Fibroblast of villous mesenchyme (primary cell): Measurements from ENCODE around the gene OR51L1. TPM values are rescaled to one million over a fixed set of nuclear protein-coding genes. Genes with fewer than 3 reads are reported as not detected.

Source experiments
- DNase-seq: peaks from one replicate; pipeline ENCODE4 v3.0.0-alpha.2; 2010; ENCODE audit warnings: low read depth
- H3K4me3 ChIP-seq: 2 replicates; pipeline ENCODE4 v1.5.1; 2011; ENCODE audit warnings: low read depth, mild to moderate bottlenecking, low read length
- CTCF ChIP-seq: IDR thresholded peaks from 2 replicates; pipeline ENCODE4 v1.5.1; 2012; ENCODE audit warnings: low read depth, mild to moderate bottlenecking, low read length; ENCODE audit not compliant: insufficient read depth
- total RNA-seq: library from RNA; depleted of rRNA; stranded (reverse); fragments of >200 nt; gene quantifications from 2 replicates; pipeline ENCODE4 v1.2.3, GENCODE V29; 2012

The OR51L1 gene
- total RNA-seq, 1 donor, result not detected

GRCh38 chr11:5013012-5013411 is 18.4 kb downstream of the OR51L1 start:
- TF ChIP-seq CTCF, result no peak
- DNase-seq, result no peak
- H3K4me3 ChIP-seq, result no peak overlapping the region

- TF ChIP-seq CTCF, result no peak
- DNase-seq, result no peak
- H3K4me3 ChIP-seq, result no peak overlapping the region
These were observed 27.3 kb downstream of the OR51L1 start for GRCh38 chr11:5021996-5022395.

GRCh38 chr11:5036669-5037068 is 42.0 kb downstream of the OR51L1 start:
- H3K4me3 ChIP-seq, result no peak overlapping the region
- no peak for DNase-seq
- TF ChIP-seq CTCF, result no peak

- no peak for TF ChIP-seq CTCF
- H3K4me3 ChIP-seq, result no peak overlapping the region
- DNase-seq, result no peak
These were observed 43.3 kb downstream of the OR51L1 start for GRCh38 chr11:5037926-5038325.

- H3K4me3 ChIP-seq, result no peak overlapping the region
- TF ChIP-seq CTCF, result no peak
- DNase-seq, result no peak
These were observed 43.7 kb downstream of the OR51L1 start for GRCh38 chr11:5038341-5038740.

- no peak for DNase-seq
- no peak overlapping the region for H3K4me3 ChIP-seq
- TF ChIP-seq CTCF, result no peak
These were observed 46.2 kb downstream of the OR51L1 start for GRCh38 chr11:5040876-5041275.

GRCh38 chr11:5042091-5042490 is 47.4 kb downstream of the OR51L1 start:
- no peak for TF ChIP-seq CTCF
- DNase-seq, result no peak
- no peak overlapping the region for H3K4me3 ChIP-seq
